Natural killer cell (primary cell): ENCODE data around the gene RINL. TPM values are rescaled to one million over a fixed set of nuclear protein-coding genes. Genes with fewer than 3 reads are reported as not detected.

Experiments used
- ATAC-seq, 3 donors: fragments of 150-1000 bp in 2 of 3; fragments of 200-7000 bp in 1 of 3; cut with Tn5 transposase; 1 replicate in 1 of 3; 2 replicates in 2 of 3; pipeline ENCODE4 v1.10.0; 2021; ENCODE audit warnings: mild to moderate bottlenecking in 2 of 3, moderate library complexity in 2 of 3
- DNase-seq, 2 donors: peaks; one replicate each; pipeline versions ENCODE4 v3.0.0 to v3.0.0-alpha.2; 2013 to 2021; ENCODE audit warnings: mixed read lengths in 1 of 2
- H3K27ac ChIP-seq: one replicate; pipeline ENCODE4 v1.5.1; 2013; ENCODE audit warnings: mild to moderate bottlenecking, low read length
- H3K27me3 ChIP-seq: one replicate; pipeline ENCODE4 v1.6.1; 2013; ENCODE audit warnings: low read length; ENCODE audit not compliant: control insufficient read depth, insufficient read depth
- H3K36me3 ChIP-seq: one replicate; pipeline ENCODE4 v1.6.1; 2013; ENCODE audit warnings: low read length; ENCODE audit not compliant: control insufficient read depth, insufficient read depth
- H3K4me1 ChIP-seq: one replicate; pipeline ENCODE4 v1.6.1; 2013; ENCODE audit warnings: low read length; ENCODE audit not compliant: control insufficient read depth, insufficient read depth
- H3K4me3 ChIP-seq: one replicate; pipeline ENCODE4 v1.5.1; 2013; ENCODE audit warnings: low read length
- H3K9me3 ChIP-seq: one replicate; pipeline ENCODE4 v1.6.1; 2013; ENCODE audit warnings: low read length; ENCODE audit not compliant: control insufficient read depth, insufficient read depth
- H3K27ac Mint-ChIP-seq, 2 donors: one replicate each; pipeline ENCODE4 v1.8.0; 2022; ENCODE audit warnings: mild to moderate bottlenecking in 2 of 2, mixed read lengths in 2 of 2, moderate library complexity in 1 of 2
- H3K27me3 Mint-ChIP-seq, 2 donors: one replicate each; pipeline ENCODE4 v1.8.0; 2022; ENCODE audit warnings: low read depth in 2 of 2, mixed read lengths in 2 of 2
- H3K36me3 Mint-ChIP-seq: one replicate; pipeline ENCODE4 v1.8.0; 2022; ENCODE audit warnings: mixed read lengths
- H3K4me1 Mint-ChIP-seq, 2 donors: one replicate each; pipeline ENCODE4 v1.8.0; 2022; ENCODE audit warnings: mixed read lengths in 2 of 2
- H3K4me3 Mint-ChIP-seq: one replicate; pipeline ENCODE4 v1.8.0; 2022; ENCODE audit warnings: mild to moderate bottlenecking, moderate library complexity, mixed read lengths
- H3K9me3 Mint-ChIP-seq, 2 donors: one replicate each; pipeline ENCODE4 v1.8.0; 2022; ENCODE audit warnings: mixed read lengths in 2 of 2
- CTCF ChIP-seq: fragments of 200-600 bp; IDR thresholded peaks from one replicate; pipeline ENCODE4 v1.8.0; 2022; ENCODE audit warnings: antibody characterized with exemption
- WGBS: methylation state at CpG from one replicate; pipeline ENCODE4 v1.1.7; 2013; ENCODE audit warnings: missing lambda C conversion rate; ENCODE audit not compliant: insufficient coverage; 5-methylcytosine and 5-hydroxymethylcytosine counted together
- intact Hi-C: fragments of 100-400 bp; cut with micrococcal nuclease; formaldehyde crosslinking; loops from one replicate; pipeline ENCODE4 v1.14.2; 2022
- total RNA-seq, 4 donors: library from RNA; stranded (reverse); fragments of 120-200 nt in 1 of 4; gene quantifications; one replicate each; pipeline versions ENCODE4 v1.2.3 to v1.2.4, GENCODE V29; 2013 to 2022

The RINL gene
- total RNA-seq, 3 donors from 2014 or later (not counting 1 experiment from before 2014, with no cell fraction given): 59.7 to 65.6 (median 59.7) TPM

- Histone ChIP-seq H3K27me3 (no peaks in the 10 kb centered on the region), H3K4me1 (peaks cover 22% of the 10 kb centered on the region), H3K27ac (no peak overlapping the region), H3K9me3 (no peaks in the 10 kb centered on the region), H3K36me3 (peaks cover 27% of the 10 kb centered on the region), H3K4me3 (no peak overlapping the region)
- WGBS: 97% methylated on average over 29 of the region's 29 CpGs
- Mint-ChIP-seq H3K9me3 (no peaks in the 10 kb centered on the region), H3K4me1 (peaks cover 16 to 41% of the 10 kb centered on the region in 2 donors), H3K27ac (peak overlapping the region; percentile 84 to 85), H3K36me3 (no peaks in the 10 kb centered on the region), H3K27me3 (no peaks in the 10 kb centered on the region), H3K4me3 (no peak overlapping the region)
- TF ChIP-seq CTCF: no peak
- intact Hi-C loops: no loop called here
- ATAC-seq: no peak
- no peak for DNase-seq
These were observed 29.2 kb upstream of the RINL start for GRCh38 chr19:38907227-38907626.

- Histone ChIP-seq H3K27ac (no peak overlapping the region), H3K9me3 (peaks cover 4% of the 10 kb centered on the region), H3K4me3 (no peak overlapping the region), H3K36me3 (peaks cover 27% of the 10 kb centered on the region), H3K27me3 (no peaks in the 10 kb centered on the region), H3K4me1 (peaks cover 31% of the 10 kb centered on the region)
- H3K9me3 Mint-ChIP-seq: no peaks in the 10 kb centered on the region
- peak overlapping the region in 1 of 2 donors; percentile 43 for H3K27ac Mint-ChIP-seq
- 92% methylated on average over 4 of the region's 4 CpGs for WGBS
- TF ChIP-seq CTCF: no peak
- H3K27me3 Mint-ChIP-seq: no peaks in the 10 kb centered on the region
- peaks cover 28 to 41% of the 10 kb centered on the region in 2 donors for H3K4me1 Mint-ChIP-seq
- ATAC-seq (no peak), DNase-seq (no peak)
- intact Hi-C loops: no loop called here
- no peaks in the 10 kb centered on the region for H3K36me3 Mint-ChIP-seq
- no peak overlapping the region for H3K4me3 Mint-ChIP-seq
These were observed 27.5 kb upstream of the RINL start for GRCh38 chr19:38905620-38906019.

- peaks cover 4% of the 10 kb centered on the region for H3K9me3 ChIP-seq
- no peak for ATAC-seq
- no peak overlapping the region for H3K27ac ChIP-seq
- H3K27ac Mint-ChIP-seq: peak overlapping the region; percentile 43 to 76
- H3K36me3 Mint-ChIP-seq: no peaks in the 10 kb centered on the region
- no peak for DNase-seq
- H3K4me3 Mint-ChIP-seq: no peak overlapping the region
- intact Hi-C loops: no loop called here
- H3K27me3 ChIP-seq: no peaks in the 10 kb centered on the region
- no peak for TF ChIP-seq CTCF
- H3K4me1 ChIP-seq: peaks cover 25% of the 10 kb centered on the region
- H3K27me3 Mint-ChIP-seq: no peaks in the 10 kb centered on the region
- H3K4me3 ChIP-seq: no peak overlapping the region
- WGBS: 91% methylated on average over 35 of the region's 35 CpGs
- H3K36me3 ChIP-seq: peaks cover 27% of the 10 kb centered on the region
- peaks cover 34 to 44% of the 10 kb centered on the region in 2 donors for H3K4me1 Mint-ChIP-seq
- H3K9me3 Mint-ChIP-seq: no peaks in the 10 kb centered on the region
These were observed 26.8 kb upstream of the RINL start for GRCh38 chr19:38904581-38905539.
